HG02571 (cell line): ENCODE data around the gene ST8SIA5.

Source experiments
- ATAC-seq: cut with Tn5 transposase; IDR thresholded peaks from one replicate; pipeline ENCODE4 v1.9.1; 2021; ENCODE audit warnings: mild to moderate bottlenecking, moderate library complexity; ENCODE audit not compliant: unreplicated experiment

The ST8SIA5 gene

GRCh38 chr18:46715062-46715461, 41.8 kb downstream of the ST8SIA5 start:
- ATAC-seq = no peak

DNA sequence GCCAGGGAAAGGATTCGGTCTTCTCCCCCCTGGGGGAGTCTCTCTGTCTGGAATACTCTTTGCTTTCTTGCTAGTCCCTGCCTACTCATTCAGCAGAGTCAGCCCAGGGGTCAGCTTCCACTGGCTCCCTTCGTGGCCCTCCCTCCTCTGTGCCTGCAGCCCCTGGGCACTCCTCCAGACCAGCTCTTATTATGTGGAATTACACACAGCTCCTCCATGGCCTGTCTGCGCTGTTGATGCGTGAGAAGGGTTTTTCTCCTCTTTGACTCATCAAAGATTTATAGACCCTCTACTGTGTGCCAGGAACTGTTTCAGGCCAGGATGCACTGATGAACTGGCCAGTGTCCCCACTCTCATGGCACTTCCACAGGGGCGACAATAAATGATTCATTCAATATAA, 44.4 kb downstream of the ST8SIA5 start:
- no peak for ATAC-seq

DNA sequence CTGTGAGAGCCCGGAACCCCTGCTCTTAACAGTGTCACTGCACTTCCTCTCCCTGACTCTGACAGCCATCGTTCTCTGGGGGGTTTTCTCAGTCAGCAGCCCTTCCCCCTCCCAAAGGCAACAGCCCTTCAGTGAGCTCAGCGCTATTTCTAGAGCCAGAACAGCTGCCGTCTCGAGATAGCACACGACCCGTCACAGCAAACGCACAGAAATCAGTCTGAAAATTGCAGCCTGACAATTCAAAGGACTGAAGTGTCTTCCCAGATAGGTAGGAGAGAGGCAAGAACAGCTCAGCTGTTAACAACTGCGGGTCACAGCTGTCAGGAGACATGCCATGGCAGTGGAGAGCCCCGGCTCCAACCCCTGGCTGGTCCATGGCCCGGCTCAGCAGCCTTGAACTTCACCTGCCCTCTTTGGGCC, 45.4 kb downstream of the ST8SIA5 start:
- no peak for ATAC-seq

DNA sequence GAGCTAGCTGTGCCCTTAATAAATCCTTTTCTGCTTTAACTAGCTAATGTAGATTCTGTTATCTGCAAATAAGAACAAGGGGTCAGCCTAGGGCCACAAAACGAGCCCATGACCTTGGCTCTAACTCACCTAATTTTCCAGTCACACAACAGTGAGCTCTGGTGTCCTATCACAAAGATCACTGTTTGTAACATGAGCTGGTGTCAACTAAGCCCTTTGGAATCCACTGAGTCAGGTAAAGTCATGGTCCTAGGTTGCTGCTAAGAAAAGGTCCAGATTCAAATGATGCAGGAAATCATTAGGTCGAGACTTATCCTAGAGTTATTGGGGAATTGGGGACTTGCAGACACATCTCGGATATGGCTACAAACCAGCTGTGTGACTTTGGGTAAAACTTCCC, 49.9 kb downstream of the ST8SIA5 start:
- no peak for ATAC-seq

- ATAC-seq = no peak
Measured at GRCh38 chr18:46705521-46705920, 51.3 kb downstream of the ST8SIA5 start.

- no peak for ATAC-seq
Measured at GRCh38 chr18:46704816-46705215, 52.0 kb downstream of the ST8SIA5 start.

DNA sequence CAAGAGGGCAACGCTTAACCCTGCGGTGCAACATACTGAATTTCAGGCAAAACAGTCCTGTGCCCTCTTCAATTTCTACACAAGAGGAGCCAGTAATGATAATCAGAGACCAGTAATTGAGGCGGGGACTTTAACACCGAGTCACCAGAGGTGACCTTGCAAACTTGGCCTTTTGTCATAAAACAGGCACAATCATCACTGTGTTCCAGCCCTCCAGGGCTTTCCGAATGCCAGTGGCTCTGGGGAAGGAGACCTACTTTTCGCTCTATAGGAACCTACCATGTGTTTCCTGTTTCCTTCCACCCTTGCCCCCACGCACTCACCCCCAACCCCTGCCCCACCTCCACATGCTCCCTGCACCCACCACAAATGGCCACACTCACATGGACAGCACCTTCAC, 52.7 kb downstream of the ST8SIA5 start:
- ATAC-seq = no peak

- no peak for ATAC-seq
Measured at GRCh38 chr18:46702471-46702870, 54.4 kb downstream of the ST8SIA5 start.

GRCh38 chr18:46700066-46700824, 56.6 kb downstream of the ST8SIA5 start:
- no peak for ATAC-seq

DNA sequence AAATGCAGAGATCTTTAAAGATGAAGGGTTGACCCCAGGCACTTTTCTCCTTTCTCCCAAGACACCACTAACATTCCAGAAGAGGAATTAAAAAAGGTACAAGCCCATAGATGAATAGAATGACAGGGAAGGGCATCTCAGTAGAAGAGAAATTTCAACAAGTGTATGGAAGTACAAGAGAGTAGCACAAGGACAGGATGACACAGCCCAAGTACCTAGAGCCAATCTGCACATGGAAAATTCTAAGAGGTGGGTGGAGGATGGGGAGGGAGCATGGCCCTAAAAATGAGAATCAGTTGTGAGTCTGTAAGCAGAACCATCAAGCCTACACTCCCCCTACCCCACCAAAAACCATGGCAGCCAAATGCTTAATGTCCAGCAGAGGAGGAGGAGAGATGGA, 60.2 kb downstream of the ST8SIA5 start:
- ATAC-seq = no peak

DNA sequence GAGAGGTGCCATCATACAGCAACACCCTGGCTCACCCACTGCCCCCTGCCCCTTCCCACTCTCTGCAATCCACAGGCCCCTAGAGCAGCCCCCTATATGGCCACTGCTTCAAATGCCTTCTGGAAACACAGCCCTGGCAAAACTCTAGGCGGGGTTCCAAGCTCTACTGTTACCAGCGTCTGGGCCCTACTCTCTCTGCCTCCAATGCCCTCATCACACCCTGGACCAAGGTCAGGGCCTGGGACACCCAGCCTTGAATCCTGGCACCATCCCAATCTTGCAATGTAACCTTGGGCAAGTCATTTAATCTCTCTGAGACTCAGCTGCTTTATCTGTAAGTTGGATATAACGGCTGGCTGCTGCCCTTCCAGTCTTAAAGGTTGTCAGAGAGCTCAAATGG, 60.6 kb downstream of the ST8SIA5 start:
- ATAC-seq = no peak

GRCh38 chr18:46693996-46694395, 62.9 kb downstream of the ST8SIA5 start:
- ATAC-seq = no peak

DNA sequence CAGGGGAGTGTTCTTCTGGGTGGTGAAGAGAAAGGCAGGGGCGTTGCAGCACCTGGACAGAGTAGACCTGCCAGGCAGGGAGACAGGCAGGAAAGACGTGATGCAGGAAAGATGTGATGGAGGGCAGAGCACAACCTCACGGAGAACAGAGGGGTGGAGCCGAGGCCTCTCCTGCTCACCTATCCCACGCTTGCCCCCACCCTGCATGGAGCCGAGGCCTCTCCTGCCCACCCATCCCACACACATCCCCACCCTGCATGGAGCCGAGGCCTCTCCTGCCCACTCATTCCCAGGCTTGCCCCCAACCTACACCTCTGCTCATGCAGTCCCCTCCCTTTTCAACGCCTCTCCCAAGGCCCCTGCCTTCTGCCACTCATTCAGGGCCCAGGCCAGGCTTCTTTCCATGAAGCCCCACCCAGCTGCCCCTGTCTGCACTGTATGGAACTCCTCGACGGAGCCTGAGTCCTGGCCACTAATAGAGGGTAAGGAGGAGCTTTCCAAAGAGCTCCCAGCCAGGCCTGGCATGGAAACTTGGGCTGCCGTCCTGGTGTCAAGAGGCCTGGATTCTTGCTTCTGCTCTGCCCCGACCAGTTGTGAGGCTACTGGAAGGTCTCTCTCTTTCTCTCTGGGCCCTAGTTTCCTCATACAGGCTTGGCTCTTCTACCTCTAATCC, 67.9 kb downstream of the ST8SIA5 start:
- ATAC-seq = no peak

DNA sequence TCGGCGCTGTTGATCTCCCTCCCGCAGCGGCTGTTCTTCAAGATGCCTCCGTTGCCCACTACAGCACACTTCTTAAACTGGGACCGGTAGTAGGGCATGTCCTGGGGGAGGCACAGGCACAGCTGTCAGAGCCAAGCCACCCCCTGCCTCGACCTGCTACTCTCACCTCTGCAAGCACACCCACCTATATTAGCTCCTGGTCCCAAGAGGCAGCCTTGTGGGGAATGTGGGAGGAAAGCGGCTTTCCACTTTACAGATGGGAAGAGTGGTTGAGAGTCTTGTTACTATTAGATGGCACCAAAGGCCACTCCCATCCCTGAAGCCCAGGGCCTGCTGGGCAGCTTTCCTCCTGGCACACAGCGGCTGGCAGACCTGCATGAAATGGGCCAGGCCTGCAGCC, 70.7 kb downstream of the ST8SIA5 start:
- ATAC-seq = no peak

GRCh38 chr18:46683252-46683651, 73.6 kb downstream of the ST8SIA5 start:
- ATAC-seq = no peak

- ATAC-seq = no peak
Measured at GRCh38 chr18:46680784-46681695, 75.8 kb downstream of the ST8SIA5 start.

- ATAC-seq = no peak
Measured at GRCh38 chr18:46679846-46680598, 76.8 kb downstream of the ST8SIA5 start.

GRCh38 chr18:46678785-46679399, 78.0 kb downstream of the ST8SIA5 start:
- ATAC-seq = no peak

DNA sequence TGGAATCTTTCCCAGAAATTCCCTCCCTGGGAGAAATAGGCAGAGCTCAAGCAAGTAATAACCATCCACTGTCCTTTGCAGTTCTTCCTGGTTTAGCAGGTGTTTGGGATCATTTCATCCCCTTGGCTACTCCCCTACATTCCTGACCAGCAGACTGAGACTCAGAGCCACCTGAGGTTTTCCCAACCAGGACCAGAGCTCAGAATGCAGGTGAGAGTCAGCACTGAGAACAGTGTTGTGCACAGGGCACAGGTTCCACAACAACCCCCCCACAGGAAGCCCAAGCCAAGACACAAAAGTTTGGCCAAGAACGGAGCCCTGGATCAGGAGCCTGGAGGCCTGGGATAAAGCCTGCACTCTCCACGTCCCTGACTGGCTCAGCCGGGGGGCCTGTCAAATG, 78.8 kb downstream of the ST8SIA5 start:
- no peak for ATAC-seq

DNA sequence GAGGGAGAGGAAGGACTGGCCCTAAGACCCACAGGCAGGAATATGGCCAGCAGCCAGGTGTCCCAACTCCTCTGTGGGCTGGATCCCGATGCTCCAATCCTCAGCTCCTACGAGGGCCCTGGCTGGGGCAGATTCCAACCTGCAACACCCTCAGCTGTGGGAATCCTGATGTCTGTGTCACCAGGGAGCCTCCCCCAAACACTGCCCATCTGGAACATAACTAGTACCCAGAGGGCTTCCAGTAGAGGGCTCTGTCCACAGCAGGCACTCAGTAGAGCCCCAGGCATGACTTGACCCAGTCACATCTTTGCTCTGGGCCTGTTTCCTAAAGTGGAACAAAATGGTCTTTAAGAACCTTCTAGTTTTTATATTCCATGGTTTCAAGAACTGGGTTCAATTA, 79.2 kb downstream of the ST8SIA5 start:
- no peak for ATAC-seq
